OCI-LY3 (cell line): ENCODE results near the gene RBM26.

Source experiments
- EZH2phosphoT487 ChIP-seq: fragments of 200-600 bp; shearing (Covaris generic); IDR thresholded peaks from 2 replicates; pipeline ENCODE4 v1.6.1; 2018; ENCODE audit warnings: antibody characterized with exemption, mixed run types, low read depth
- TF ChIP-seq, protein P1 (sequence below): fragments of 200-600, 300-600 bp; sonication (generic); IDR thresholded peaks from 2 replicates; pipeline ENCODE4 v1.5.1; 2014; ENCODE audit warnings: antibody characterized with exemption, low read length, low read depth

DNA sequence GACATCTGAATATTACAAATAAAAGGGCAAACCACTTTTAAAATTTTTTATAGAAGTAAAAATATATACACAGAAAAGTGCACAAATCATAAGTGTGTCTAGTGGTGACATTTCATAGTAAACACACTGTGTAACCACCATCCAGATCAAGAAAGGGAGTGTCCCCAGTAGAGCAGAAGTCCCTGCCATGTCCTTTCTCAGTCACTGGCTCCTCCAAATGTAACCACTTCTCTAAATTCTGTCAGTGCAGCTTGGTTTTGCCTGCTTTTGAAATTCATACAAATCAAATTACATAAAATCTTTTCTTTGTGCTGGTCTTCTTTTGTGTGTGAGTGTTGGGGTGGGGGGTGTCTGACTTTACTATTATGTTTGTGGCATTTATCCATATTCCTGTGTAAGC, 116.5 kb downstream of the RBM26 start:
- TF ChIP-seq, protein P1, sequence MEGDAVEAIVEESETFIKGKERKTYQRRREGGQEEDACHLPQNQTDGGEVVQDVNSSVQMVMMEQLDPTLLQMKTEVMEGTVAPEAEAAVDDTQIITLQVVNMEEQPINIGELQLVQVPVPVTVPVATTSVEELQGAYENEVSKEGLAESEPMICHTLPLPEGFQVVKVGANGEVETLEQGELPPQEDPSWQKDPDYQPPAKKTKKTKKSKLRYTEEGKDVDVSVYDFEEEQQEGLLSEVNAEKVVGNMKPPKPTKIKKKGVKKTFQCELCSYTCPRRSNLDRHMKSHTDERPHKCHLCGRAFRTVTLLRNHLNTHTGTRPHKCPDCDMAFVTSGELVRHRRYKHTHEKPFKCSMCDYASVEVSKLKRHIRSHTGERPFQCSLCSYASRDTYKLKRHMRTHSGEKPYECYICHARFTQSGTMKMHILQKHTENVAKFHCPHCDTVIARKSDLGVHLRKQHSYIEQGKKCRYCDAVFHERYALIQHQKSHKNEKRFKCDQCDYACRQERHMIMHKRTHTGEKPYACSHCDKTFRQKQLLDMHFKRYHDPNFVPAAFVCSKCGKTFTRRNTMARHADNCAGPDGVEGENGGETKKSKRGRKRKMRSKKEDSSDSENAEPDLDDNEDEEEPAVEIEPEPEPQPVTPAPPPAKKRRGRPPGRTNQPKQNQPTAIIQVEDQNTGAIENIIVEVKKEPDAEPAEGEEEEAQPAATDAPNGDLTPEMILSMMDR, result no peak
- TF ChIP-seq EZH2phosphoT487, result no peak
